H9 (cell line): ENCODE results near the gene METTL21C. TPM values are rescaled to one million over a fixed set of nuclear protein-coding genes. Genes with fewer than 3 reads are reported as not detected.

ENCODE experiments used
- DNase-seq: peaks from one replicate; pipeline ENCODE4 v3.0.0-alpha.2; 2017
- H2AFZ ChIP-seq: one replicate; pipeline ENCODE4 v1.6.1; 2013; ENCODE audit warnings: mild to moderate bottlenecking, low read length, control low read depth, moderate library complexity
- H2AK5ac ChIP-seq: 2 replicates; pipeline ENCODE4 v1.6.1; 2013; ENCODE audit warnings: low read length, control low read depth, mixed read lengths; ENCODE audit not compliant: insufficient read length
- H2BK120ac ChIP-seq: one replicate; pipeline ENCODE4 v1.6.1; 2013; ENCODE audit warnings: low read depth, mild to moderate bottlenecking, low read length, control low read depth, inconsistent platforms; ENCODE audit not compliant: poor library complexity, severe bottlenecking
- H2BK12ac ChIP-seq: 2 replicates; pipeline ENCODE4 v1.6.1; 2013; ENCODE audit warnings: low read length, control low read depth, mixed read lengths, low read depth; ENCODE audit not compliant: insufficient read length
- H2BK15ac ChIP-seq: 2 replicates; pipeline ENCODE4 v1.6.1; 2013; ENCODE audit warnings: low read depth, low read length, control low read depth
- H2BK20ac ChIP-seq: one replicate; pipeline ENCODE4 v1.6.1; 2013; ENCODE audit warnings: low read depth, mild to moderate bottlenecking, low read length, control low read depth, inconsistent platforms; ENCODE audit not compliant: poor library complexity, severe bottlenecking
- H2BK5ac ChIP-seq: 2 replicates; pipeline ENCODE4 v1.6.1; 2013; ENCODE audit warnings: low read length, control low read depth, mixed read lengths; ENCODE audit not compliant: insufficient read length
- H3K14ac ChIP-seq: 2 replicates; pipeline ENCODE4 v1.6.1; 2013; ENCODE audit warnings: low read length, control low read depth; ENCODE audit not compliant: insufficient read depth
- H3K18ac ChIP-seq: 2 replicates; pipeline ENCODE4 v1.6.1; 2013; ENCODE audit warnings: low read depth, mild to moderate bottlenecking, mixed read lengths, low read length, control low read depth; ENCODE audit not compliant: insufficient read length
- H3K23ac ChIP-seq: 2 replicates; pipeline ENCODE4 v1.6.1; 2013; ENCODE audit warnings: low read length, control low read depth, mixed read lengths, low read depth; ENCODE audit not compliant: insufficient read length
- H3K23me2 ChIP-seq: 2 replicates; pipeline ENCODE4 v1.6.1; 2013; ENCODE audit warnings: low read depth, mild to moderate bottlenecking, mixed read lengths, low read length, control low read depth; ENCODE audit not compliant: insufficient read length, poor library complexity, severe bottlenecking
- H3K27ac ChIP-seq: 2 replicates; pipeline ENCODE4 v1.5.1; 2013; ENCODE audit warnings: low read length, control low read depth, mixed read lengths, low read depth; ENCODE audit not compliant: insufficient read length
- H3K27me3 ChIP-seq: 2 replicates; pipeline ENCODE4 v1.6.1; 2013; ENCODE audit warnings: low read length, control low read depth, inconsistent platforms; ENCODE audit not compliant: insufficient read depth
- H3K4ac ChIP-seq: 2 replicates; pipeline ENCODE4 v1.6.1; 2013; ENCODE audit warnings: low read depth, mild to moderate bottlenecking, control low read depth, inconsistent platforms, low read length, moderate library complexity
- H3K4me1 ChIP-seq: 2 replicates; pipeline ENCODE4 v1.6.1; 2013; ENCODE audit warnings: low read length, control low read depth, inconsistent platforms; ENCODE audit not compliant: insufficient read depth
- H3K4me2 ChIP-seq: 2 replicates; pipeline ENCODE4 v1.6.1; 2013; ENCODE audit warnings: low read length, control low read depth, mixed read lengths; ENCODE audit not compliant: insufficient read length, insufficient read depth
- H3K56ac ChIP-seq: 2 replicates; pipeline ENCODE4 v1.6.1; 2013; ENCODE audit warnings: low read depth, mild to moderate bottlenecking, mixed read lengths, low read length, control low read depth; ENCODE audit not compliant: insufficient read length
- H3K79me1 ChIP-seq: 2 replicates; pipeline ENCODE4 v1.6.1; 2013; ENCODE audit warnings: low read depth, mild to moderate bottlenecking, moderate library complexity, low read length, control low read depth, inconsistent platforms; ENCODE audit not compliant: insufficient read depth, poor library complexity, severe bottlenecking
- H3K79me2 ChIP-seq: 2 replicates; pipeline ENCODE4 v1.6.1; 2013; ENCODE audit warnings: low read length, control low read depth, inconsistent platforms; ENCODE audit not compliant: insufficient read depth
- H3K9ac ChIP-seq: 2 replicates; pipeline ENCODE4 v1.6.1; 2013; ENCODE audit warnings: low read length, control low read depth, mixed read lengths; ENCODE audit not compliant: insufficient read length; ENCODE audit errors: extremely low read depth
- H3K9me3 ChIP-seq: one replicate; pipeline ENCODE4 v1.6.1; 2013; ENCODE audit warnings: low read depth, low read length, inconsistent platforms; ENCODE audit not compliant: control insufficient read depth
- H3T11ph ChIP-seq: one replicate; pipeline ENCODE4 v1.6.1; 2013; ENCODE audit warnings: mild to moderate bottlenecking, low read length, control low read depth, inconsistent platforms
- H4K20me1 ChIP-seq: one replicate; pipeline ENCODE4 v1.6.1; 2013; ENCODE audit not compliant: control insufficient read depth, insufficient read length, insufficient read depth
- H4K5ac ChIP-seq: 2 replicates; pipeline ENCODE4 v1.6.1; 2013; ENCODE audit warnings: low read depth, mild to moderate bottlenecking, mixed read lengths, low read length, control low read depth; ENCODE audit not compliant: insufficient read length
- H4K8ac ChIP-seq: replicated peaks from 2 replicates; pipeline ENCODE4 v1.6.1; 2013; ENCODE audit warnings: low read length, control low read depth, mixed read lengths, low read depth; ENCODE audit not compliant: insufficient read length
- H4K91ac ChIP-seq: 2 replicates; pipeline ENCODE4 v1.6.1; 2013; ENCODE audit warnings: low read depth, mild to moderate bottlenecking, moderate library complexity, mixed read lengths, low read length, control low read depth; ENCODE audit not compliant: insufficient read length
- H3K27ac Mint-ChIP-seq, 3 experiments: 2 replicates in 2 of 3; 3 replicates in 1 of 3; pipeline ENCODE4 v1.8.0; 2020 to 2021; ENCODE audit warnings: mixed read lengths in 3 of 3, mild to moderate bottlenecking in 1 of 3, moderate library complexity in 1 of 3
- H3K27me3 Mint-ChIP-seq: 2 replicates; pipeline ENCODE4 v1.8.0; 2021; ENCODE audit warnings: low read depth, mild to moderate bottlenecking, moderate library complexity, mixed read lengths
- H3K36me3 Mint-ChIP-seq, 3 experiments: 2 replicates in 2 of 3; 3 replicates in 1 of 3; pipeline ENCODE4 v1.8.0; 2020 to 2021; ENCODE audit warnings: low read depth in 3 of 3, mixed read lengths in 3 of 3; ENCODE audit not compliant: insufficient read depth in 1 of 3
- H3K4me1 Mint-ChIP-seq, 2 experiments: 2 replicates each; pipeline ENCODE4 v1.8.0; 2020; ENCODE audit warnings: mixed read lengths in 2 of 2
- H3K4me3 Mint-ChIP-seq, 2 experiments: 2 replicates in 1 of 2; 3 replicates in 1 of 2; pipeline ENCODE4 v1.8.0; 2020 to 2021; ENCODE audit warnings: mild to moderate bottlenecking in 2 of 2, mixed read lengths in 2 of 2, moderate library complexity in 1 of 2
- H3K9me3 Mint-ChIP-seq, 2 experiments: 2 replicates in 1 of 2; 3 replicates in 1 of 2; pipeline ENCODE4 v1.8.0; 2020; ENCODE audit warnings: mild to moderate bottlenecking in 2 of 2, mixed read lengths in 2 of 2, moderate library complexity in 1 of 2
- WGBS: extraction: QIAGEN DNeasy Blood & Tissue Kit; methylation state at CpG from one replicate; pipeline ENCODE4 v1.1.7; 2013; ENCODE audit warnings: missing lambda C conversion rate, low lambda C conversion rate, mixed read lengths; ENCODE audit not compliant: insufficient read length; ENCODE audit errors: extremely low coverage; 5-methylcytosine and 5-hydroxymethylcytosine counted together
- total RNA-seq: library from RNA; stranded (reverse); gene quantifications from 2 replicates; pipeline ENCODE4 v1.2.1, GENCODE V29; 2021
- TF ChIP-seq, protein P1 (sequence below): fragments of 200-600 bp; sonication (generic); conservative IDR thresholded peaks from 3 replicates; pipeline ENCODE4 v1.8.0; 2021; ENCODE audit warnings: antibody characterized with exemption, mild to moderate bottlenecking

METTL21C gene
- total RNA-seq, 1 experiment from 2014 or later = not detected

DNA sequence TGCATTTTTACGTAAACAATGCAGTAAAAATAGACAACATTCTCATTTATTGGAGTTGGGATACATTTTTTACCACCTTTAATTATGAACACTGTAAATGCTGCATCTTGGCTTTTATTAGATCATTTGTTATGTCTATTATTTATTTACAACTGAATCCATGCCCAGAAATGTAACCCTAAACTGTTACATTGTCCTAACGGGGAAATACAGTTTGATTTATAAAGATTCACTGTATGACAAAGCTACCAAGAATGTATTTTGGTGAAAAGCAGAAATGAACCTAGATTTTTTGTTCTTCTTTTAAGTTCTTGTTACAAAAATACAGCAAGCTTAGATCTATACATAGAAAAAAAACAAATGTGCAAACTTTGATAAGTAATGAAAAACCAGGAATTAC is 1.1 kb downstream of the METTL21C start:
- Histone ChIP-seq H3K14ac (no peak overlapping the region), H2BK20ac (no peak overlapping the region), H2BK120ac (no peak overlapping the region), H2BK5ac (no peak overlapping the region), H3K27ac (no peak overlapping the region), H4K8ac (no peak overlapping the region), H3K23me2 (no peaks in the 10 kb centered on the region), H3K9me3 (no peaks in the 10 kb centered on the region), H3T11ph (no peak overlapping the region), H3K56ac (no peak overlapping the region), H2AFZ (no peak overlapping the region), H2AK5ac (no peak overlapping the region), H2BK15ac (no peak overlapping the region), H3K4ac (no peak overlapping the region), H4K91ac (no peak overlapping the region), H3K18ac (no peak overlapping the region), H3K23ac (no peak overlapping the region), H4K5ac (no peak overlapping the region), H3K79me2 (no peaks in the 10 kb centered on the region), H3K4me2 (no peak overlapping the region), H3K9ac (no peak overlapping the region), H3K27me3 (no peaks in the 10 kb centered on the region), H2BK12ac (no peak overlapping the region), H3K79me1 (no peaks in the 10 kb centered on the region), H4K20me1 (no peaks in the 10 kb centered on the region), H3K4me1 (peaks cover 3% of the 10 kb centered on the region; the same call in 1 of the 2 replicates)
- no CpG with 5 or more reads among the region's 2 CpGs for WGBS
- peaks cover 2% of the 10 kb centered on the region; the same call in 1 of the 2 replicates for H3K27me3 Mint-ChIP-seq
- peaks cover 4 to 6% of the 10 kb centered on the region in 2 experiments for H3K9me3 Mint-ChIP-seq
- TF ChIP-seq, protein P1, sequence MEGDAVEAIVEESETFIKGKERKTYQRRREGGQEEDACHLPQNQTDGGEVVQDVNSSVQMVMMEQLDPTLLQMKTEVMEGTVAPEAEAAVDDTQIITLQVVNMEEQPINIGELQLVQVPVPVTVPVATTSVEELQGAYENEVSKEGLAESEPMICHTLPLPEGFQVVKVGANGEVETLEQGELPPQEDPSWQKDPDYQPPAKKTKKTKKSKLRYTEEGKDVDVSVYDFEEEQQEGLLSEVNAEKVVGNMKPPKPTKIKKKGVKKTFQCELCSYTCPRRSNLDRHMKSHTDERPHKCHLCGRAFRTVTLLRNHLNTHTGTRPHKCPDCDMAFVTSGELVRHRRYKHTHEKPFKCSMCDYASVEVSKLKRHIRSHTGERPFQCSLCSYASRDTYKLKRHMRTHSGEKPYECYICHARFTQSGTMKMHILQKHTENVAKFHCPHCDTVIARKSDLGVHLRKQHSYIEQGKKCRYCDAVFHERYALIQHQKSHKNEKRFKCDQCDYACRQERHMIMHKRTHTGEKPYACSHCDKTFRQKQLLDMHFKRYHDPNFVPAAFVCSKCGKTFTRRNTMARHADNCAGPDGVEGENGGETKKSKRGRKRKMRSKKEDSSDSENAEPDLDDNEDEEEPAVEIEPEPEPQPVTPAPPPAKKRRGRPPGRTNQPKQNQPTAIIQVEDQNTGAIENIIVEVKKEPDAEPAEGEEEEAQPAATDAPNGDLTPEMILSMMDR = no peak
- no peak overlapping the region for H3K4me3 Mint-ChIP-seq
- peaks cover 18 to 20% of the 10 kb centered on the region in 2 experiments for H3K4me1 Mint-ChIP-seq
- H3K27ac Mint-ChIP-seq = no peak overlapping the region
- no peak for DNase-seq
- H3K36me3 Mint-ChIP-seq = peaks cover 0 to 4% (median 3%) of the 10 kb centered on the region in 3 experiments; a peak in 2 of 7 replicates
